NCI-H446 (cell line): ENCODE measurements around the gene TNFRSF4.

ENCODE experiments used
- DNase-seq, 2 experiments: peaks; one replicate each; lab custom pipeline; 2025; lab: John Stamatoyannopoulos, UW

Gene TNFRSF4

DNA sequence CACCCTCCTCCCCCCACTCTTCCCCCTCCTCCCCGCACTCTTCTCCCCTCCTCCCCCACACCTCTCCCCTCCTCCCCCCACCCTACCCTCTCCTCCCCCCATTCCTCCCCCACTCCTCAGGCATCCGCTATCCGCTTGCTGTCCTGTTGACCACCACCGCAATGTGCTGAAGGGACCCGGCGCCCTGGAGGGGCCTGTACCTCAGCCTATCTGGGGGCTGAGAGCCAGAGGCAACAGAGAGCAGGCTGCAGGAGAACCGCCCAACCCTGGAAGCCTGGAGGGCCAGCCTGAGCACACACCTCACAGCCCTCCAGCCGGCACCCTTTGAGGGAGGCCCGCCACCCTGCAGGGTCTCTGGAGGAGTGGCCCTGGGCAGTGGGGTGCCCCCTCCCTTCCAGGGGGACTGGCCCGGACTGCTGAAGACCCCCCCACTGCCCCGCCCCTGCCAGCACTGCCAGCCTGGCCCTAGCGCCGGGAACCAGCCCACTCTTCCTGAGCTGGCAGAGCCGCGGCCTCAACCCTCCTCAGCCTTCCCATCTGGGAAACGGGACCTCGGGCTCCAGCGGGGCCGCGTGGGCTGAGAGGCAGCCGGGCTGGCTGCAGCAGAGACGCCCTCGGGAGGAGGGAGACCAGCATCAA lies 31.3 kb upstream of the TNFRSF4 start:
- no peak for DNase-seq

DNA sequence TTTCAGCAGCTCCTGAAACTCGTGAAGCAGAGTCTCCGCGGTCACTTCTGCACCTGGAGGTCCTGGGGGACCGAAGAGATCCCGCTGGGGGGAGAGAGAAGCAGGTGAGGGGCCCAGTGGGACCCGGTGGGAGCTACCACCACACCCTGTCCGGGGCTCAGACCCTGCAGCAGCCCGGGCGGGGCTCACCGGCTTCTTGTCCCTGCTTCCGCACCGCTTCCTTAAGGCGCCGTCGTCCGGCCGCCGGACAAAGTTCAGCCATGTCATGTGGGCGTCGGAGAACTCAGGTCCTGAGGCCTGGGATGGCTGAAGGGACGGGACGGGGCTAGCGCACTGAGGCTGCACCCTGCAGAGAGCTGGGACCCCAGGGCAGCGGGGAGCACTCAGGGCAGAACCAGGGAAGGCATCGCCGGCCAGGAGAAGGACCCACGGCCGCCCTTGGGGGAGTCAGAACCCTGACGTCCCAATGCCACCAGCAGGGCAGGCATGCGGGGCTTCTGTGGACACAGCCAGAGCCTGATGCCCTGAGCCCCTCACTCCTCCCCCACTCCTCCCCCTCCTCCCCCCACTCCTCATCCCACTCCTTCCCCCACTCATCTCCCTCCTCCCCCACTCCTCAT lies 30.3 kb upstream of the TNFRSF4 start:
- no peak for DNase-seq

DNA sequence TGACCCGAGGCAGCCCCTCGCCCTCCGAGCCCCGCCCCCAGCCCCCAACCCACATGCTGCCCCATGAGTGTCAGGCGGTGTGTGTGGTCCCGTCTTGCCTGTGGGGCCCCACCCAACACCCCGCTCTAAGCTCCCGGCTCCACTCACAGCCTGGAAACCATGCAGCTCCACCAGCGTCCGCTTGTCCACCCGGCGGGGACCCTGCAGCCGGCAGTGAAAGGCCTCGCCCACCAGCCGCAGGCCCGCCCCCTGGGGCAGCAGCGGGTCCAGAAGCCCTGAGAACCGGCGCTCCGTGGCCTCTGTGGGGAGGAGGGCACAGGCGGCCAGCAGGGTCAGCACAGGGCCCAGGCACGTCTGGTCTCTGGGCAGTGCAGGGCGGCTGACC lies 29.8 kb upstream of the TNFRSF4 start:
- no peak for DNase-seq

DNA sequence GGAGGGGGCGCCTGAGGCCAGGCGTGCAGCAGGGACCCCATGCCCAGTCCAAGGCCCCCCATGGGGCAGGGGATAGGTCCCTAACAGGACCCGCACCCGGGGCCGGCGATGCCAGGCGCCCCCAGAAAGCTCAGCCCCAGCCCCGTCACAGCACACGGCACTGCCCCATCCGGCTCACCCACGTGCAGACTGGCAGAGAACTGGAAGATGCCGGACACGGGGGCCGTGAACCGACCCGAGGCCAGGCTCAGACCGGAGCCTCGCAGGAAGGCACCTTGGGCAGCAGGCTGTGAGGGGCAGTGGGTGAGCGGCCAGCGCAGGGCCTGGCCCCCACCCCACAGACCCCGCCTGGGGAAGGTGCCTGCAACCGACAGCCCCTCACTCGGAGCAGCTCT lies 29.3 kb upstream of the TNFRSF4 start:
- no peak for DNase-seq

DNA sequence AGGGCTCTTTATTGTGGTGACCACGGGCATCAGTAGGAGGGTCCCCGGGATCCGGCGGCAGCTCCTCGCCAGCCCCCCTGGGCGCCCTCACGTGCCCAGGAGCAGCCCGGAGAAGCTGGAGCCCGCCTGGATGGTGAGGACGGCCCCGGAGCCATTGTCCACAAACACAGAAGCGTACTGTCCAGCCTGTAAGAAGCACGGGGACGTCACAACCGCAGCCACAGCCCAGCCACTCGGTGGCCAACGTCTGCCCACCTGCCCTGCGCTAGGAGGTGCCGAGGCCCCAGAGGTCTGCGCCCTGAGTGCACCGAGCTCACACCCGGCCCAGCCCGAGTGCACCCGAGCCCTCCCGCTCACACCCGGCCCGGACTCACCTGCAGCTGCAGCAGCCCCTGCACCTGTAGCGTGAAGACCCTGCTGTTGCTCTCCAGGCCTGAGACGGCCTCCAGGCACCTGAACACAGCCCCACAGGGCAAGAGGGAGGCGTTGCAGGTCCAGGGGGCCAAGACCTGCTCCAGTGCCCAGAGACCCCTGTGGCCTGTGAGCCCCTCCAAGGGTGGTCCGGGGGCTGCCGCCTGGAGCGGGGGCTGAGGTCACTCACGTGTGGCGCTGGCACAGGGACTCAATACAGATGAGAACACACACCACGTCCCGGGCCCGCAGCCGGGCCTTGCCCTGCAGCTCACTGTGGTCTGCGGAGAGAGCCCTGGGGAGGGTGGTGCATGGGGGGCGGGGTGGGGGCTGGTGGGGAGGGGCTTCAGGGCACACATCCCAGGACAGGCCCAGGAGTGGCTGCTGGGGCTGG lies 28.7 kb upstream of the TNFRSF4 start:
- DNase-seq, result no peak

DNA sequence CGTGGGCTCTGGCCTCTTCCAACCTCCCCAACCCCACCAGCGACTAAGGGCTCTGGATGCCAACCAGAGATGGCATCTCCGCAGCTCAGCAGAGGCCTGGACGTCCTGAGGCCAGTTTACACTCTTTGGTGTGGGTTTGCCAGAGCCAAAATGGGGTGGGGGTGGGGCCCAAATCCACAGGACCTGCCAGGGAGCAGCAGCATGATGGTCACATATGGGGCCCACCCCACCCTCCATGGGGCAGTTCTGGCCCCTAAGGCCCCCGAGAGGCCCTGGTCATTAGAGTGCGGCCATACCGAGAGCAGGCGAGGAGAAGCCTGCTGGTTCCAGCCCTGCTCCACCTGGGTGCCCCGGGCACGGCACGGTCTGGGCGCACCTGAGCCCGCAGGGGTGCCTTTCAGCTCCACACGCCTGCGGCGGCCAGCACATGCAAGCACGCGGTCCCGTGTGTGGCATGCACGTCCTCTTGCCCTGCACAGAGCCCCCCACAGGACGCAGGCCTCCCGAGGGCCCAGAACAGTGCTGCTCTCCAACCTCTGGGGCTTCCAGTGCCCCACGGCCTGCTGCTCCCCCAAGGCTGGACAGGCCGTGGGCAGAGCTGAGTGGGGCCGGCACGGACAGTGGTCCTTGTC lies 27.8 kb upstream of the TNFRSF4 start:
- DNase-seq, result no peak

DNA sequence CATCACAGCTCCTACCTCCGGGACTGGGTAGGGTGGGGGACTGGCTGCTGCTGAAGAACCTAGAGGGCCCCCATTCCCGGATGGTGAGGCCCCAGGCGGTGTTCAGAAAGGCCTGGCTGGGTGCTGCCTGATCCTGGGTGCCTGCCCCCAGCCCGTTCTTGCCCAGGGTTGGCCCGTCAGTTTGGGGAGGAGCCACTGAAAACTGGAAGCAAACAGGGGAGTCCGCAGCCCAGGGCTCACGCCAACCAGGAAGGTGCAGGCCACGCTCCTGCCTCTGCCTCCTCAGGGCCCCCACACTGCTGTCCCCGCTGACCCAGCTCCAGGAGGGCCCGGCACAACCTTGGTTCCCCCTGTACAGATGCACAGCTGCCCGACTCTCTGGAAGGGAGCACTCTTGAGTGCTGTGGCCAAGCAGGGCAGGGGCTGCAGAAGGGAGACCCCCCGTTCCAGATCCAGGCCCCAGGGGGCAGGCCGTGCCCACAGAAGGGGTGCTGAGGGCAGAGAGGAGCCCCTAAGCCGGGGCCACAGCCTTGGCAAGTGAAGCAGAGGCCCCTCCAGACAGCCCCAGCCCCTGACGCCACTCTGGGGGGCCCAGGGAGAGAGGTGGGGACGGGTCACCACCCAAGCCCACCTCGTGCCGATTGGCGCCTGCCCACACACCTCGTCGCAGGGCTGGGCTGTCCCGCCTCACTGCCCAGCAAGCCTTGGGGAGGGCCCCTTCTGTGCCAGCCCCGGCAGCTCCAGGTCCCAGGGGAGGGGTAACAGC lies 27.1 kb upstream of the TNFRSF4 start:
- no peak for DNase-seq

DNA sequence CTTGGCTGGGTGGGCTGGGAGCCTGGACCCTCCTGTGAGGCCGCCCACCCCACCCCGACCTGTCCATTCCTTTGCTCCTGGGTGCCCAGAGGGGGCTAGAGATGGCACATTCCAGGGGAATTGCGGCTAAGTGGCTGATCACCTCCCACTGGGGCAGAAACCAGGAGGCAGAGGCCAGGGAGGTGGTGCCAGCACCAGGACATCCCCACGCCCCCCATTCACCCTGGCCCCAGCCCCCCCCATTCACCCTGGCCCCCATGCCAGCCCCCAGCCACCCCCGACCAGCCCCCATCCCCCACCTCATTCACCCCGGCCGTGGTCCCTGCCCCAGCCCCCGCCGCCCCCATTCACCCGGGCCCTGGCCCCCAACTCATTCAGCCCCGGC lies 26.4 kb upstream of the TNFRSF4 start:
- DNase-seq, result no peak

DNA sequence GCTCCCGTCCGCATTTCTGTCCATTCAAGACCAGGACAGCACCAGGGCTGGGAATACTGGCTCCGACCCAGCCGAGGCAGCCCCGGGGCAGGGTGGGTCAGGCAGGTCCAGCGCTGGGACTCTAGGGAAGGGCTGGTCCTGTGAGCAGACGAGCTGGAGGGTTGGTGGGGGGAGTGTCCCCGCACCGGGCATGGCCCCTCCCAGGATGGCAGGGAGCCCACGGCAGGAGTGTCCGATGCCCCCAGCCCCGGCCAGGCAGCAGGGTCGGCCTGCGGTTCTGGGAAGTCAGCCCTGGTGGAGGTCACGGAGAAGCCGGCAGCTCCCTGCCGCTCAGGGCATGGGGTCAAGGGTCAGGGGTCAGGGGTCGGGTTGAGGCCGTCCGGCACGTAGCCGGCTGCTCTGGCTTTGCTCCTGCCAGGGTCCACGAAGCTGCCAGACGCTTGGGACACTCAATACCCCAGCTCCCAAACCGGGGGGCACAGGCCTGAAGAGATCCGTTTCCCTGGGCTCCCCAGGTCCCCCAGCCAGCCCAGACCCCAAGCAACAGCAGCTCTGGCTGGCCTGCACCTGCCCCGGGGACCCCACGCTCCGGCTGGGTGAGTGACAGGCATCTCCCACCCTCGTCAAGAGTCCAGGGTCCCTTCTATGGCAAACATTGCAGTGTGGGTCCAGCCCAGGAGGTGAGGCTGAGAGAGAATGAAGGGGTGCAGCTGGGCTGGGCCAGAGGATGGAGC lies 25.8 kb upstream of the TNFRSF4 start:
- DNase-seq, result no peak

DNA sequence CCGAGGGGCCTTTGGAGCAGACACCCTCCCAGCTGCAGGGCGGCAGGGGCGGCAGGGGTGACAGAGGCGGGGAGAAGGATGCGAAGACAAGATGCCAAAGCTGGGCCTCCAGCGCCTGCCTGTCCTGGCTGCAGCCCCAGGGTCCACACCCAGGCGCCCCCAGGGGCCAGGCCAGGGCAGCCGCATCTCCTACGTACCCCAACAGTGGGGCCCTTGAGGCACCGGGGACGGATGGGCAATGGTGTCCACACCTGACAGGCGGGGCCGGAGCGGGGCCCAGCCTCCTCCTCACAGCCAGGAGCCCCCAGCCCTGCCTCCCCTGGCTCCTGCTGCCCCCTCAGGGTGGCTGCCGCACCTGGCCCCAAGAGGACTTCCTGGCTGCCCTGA lies 25.3 kb upstream of the TNFRSF4 start:
- DNase-seq, result no peak

DNA sequence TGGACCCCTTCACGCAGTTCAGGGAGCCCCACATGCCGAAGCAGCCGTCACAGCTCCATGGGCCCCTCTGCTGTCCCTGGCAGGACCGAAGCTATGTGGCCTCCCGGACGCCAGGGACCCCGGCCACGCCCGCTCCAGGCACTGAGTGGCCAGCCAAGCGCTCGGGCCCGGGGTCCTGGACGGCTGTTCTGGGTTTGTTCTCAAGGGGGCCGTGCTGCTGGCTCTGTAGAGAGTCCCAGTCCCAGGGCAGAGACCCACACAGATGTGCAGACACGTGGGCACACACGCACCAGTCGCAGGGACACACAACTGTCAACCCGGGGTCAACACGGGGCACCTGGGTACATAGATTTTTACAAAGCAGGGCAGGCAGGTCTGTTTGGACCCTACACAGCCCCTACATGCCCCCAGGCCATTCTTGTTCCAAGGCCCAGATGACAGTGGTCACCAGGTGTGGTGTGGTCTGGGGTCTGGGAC lies 24.8 kb upstream of the TNFRSF4 start:
- DNase-seq, result no peak

DNA sequence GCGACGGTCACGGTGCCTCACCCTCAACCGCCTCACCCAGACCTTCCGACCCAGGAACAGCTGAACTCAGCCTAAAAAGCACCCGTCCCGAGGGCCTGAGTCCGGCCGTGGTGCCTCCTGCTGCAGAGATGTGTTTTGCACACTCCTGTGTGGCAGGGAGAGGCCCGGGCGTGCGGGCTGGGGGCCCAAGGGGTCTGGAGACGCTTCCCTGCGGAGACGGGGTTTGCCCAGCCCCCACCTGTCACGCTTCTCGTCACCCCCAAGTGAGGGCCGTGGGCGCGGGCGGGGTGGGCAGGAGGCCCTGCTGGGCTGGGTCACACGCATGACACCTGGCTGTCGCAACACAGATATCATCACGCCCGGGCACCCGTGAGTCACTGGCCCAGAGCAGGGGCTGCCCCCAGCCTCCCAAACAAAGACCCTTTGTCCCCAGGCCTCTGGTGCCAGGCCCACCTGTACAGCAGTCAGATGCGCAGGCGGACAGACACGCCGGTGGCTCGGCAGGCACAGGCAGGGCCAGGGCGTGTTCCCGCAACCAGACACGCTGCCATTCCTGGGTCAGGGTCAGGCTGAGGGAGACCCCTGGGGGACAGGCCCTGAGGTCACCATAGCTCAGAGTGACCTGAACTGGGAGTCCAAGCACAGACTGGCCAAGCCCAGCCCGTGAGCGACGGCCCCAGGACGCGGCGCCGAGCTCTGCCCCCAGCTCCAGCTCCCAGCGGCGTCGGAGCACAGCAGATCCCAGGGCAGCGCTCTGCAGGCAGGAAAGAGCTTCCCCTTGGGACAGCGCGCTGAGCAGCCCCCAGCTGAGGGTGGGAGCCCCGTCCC lies 24.1 kb upstream of the TNFRSF4 start:
- no peak for DNase-seq

DNA sequence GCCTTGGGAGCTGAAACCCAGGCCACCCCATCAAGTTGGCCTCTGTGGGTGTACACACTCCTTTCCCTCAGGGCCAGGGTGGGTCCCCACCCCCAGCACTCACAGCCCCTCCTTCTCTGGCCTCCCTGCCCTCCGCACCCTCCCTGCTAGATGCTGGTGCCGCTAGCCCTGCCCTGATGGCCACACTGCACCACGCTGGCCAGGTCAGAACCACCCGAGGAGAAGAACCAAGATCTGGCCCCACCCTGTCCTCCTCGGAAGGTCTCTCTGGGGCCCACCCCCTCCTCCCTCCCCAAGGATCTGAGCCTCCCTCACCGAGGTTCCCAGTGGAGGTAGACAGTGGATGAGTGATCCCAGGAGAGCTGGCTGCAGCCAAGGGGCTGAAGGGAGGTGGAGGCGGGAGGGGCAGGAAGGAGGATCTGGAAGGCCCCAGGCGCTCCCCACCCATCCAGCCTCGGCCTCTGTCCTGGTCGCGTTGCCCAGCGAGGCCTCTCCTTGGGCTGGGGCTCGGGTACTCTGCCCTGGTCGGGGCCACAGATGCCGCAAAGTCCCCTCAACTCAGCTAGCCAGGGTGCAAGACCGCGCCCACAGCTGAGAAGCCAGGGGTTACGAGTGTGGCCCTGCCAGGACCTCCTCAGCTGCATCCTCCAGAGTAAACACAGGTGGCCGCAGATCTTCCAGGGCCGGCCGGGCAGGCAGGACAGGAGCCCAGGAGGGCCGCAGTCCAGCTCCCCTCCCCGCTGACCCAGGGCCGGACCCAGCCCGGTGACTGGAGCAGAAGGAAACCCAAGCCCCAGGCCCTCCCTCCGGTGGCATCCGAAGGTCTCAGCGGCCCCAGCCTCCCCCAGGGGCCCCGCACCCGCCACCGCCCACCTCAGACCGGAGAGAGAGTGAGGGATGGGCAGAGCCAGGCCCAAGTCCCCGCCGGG lies 23.3 kb upstream of the TNFRSF4 start:
- DNase-seq, result no peak

DNA sequence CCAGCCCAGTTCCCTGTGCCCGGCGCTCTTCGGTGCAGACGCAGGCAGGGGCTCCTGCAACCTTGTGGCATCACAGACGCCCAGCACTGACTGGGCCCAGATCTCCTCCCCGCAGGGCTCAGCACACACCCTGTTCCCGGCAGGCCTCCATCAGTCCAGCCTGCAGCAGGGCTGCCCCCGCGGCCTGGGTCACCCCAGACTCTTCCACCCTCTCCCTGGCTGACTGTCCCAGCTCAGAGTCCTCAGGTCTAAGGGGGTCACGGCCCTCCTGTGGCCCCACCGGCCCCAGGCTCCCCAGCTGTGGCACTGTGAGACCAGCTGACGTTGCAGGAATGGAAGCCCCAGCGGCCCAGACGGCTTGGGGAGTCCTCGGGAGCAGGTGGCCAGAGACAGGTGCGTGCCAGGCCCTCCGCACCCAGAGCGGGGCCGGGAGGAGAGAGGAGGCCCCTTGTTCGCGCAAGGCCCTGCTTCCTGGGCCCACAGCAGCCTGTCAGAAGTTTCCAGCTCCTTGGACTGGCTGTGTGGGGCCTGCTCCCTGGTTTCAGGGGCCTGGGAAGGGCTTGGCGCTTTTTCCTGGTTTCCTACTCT lies 22.3 kb upstream of the TNFRSF4 start:
- DNase-seq, result no peak

DNA sequence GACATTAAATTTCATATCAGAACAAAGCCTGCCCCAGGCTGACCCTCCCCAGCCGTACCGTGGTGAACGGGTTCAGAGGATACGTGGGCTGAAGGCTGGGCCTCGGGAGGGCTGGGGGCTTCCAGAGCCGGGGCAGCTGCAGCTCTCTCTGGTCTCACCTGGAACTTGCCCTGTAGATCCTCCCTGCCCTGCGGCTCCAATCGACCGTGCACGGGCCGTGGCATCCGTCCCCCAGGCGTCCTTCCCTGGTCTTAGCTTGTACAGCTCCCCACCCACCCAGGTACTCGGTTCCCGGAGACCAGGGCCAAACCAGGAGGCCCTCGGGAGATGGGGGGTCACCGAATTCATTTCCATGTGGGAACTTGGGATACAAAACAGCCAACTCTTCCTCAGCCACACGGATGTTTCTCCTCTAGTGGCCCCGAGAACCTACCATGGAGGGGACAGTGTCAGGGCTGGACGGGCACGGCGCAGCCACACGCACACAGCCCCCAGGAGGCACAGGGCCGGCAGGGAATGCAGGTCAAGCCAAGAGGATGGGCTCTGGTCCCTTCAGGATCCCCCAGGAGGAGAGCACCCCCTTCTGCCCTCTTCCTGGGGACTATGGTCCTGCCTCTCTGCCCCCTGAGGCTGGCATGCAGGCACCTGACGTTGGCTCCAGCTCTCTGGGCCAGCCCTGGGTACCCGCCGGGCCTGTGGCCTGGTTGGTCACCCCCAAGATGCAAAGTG lies 21.2 kb upstream of the TNFRSF4 start:
- no peak for DNase-seq

DNA sequence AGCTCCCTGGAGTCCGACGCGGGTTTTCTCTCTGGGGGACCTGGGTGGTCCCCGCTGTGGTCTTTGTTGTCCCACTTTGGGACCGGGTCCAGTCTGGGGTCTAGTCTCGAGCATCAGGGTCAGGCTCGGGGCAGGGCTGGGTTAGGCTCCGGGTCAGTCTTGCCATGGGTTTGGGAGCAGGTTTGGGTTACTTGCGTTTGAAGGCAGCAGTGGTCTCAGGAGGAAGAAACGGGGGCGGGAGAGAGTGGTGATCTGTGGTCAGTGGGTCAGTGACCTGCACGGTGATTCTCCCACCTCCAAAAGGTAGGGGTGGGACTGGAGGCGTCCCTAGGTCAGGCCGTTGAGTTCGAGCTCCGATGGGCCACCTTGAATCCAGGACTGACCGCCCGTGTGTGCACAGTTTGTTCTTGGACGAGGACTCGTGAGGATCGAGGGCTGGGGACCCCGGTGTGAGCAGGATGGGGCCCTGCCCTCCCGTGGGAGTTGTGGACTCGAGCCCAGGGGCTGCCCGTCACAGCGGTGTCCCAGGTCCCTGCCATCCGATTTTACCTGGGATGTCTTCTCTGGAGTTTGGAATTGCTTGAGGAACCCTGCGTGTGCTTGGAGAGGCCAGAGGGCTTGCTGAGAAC lies 20.3 kb upstream of the TNFRSF4 start:
- no peak for DNase-seq

DNA sequence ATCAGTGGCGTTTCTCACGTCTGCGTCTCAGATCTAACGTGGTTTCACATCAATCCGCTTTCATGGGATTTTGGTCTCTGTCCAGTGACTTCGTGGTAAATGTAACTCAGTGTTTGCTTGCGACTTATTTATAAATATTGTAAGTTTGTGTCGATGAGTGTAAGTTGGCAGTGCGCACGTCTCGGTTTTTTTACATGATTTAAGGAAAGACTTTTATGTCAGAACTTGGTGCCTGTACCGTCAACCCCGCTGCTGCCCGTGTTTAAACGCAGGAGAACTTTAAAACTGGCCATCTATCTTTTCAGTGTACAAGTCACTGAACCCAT lies 19.6 kb upstream of the TNFRSF4 start:
- no peak for DNase-seq
